ENCODE results near the gene PRODH2. TPM values are rescaled to one million over a fixed set of nuclear protein-coding genes. Genes with fewer than 3 reads are reported as not detected.
"Not testable (repeated sequence)": the region's sequence is repeated elsewhere in the genome, so short reads cannot be mapped to it uniquely, and the experiment has no call there.

The PRODH2 gene
- total RNA-seq, 2 donors from 2014 or later = not detected

DNA sequence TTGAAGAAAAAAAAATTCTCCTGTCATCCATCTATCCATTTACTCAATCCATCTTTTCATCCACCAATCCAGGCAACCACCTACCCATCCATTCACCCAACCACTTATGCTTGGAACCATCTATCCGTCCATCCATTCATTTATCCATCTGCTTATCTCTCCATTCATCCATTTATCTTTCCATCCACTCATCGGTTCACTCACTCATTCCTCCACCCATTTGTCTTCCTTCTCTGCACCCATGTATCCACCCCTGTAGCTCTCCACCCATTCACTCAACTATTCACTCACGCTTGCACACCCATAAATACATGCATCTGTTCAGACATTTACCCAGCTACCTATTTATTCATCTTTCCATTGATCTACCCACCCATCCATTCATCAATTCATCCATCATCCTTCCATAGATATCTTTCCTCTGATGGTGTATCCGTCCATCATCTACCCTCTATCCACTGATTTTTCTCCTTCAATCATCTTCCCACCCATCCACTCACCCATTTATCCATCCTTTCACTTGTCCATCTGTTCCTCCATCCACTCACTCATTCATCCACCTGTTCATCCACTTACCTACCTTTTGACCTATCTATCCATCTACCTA, 30.1 kb upstream of the PRODH2 start:
- no peaks in the 10 kb centered on the region for H3K9me3 ChIP-seq
- H3K36me3 ChIP-seq = no peaks in the 10 kb centered on the region
- no peak overlapping the region for H3K4me3 ChIP-seq
- H3K27ac ChIP-seq = no peak overlapping the region
- peaks cover 16% of the 10 kb centered on the region for H3K27me3 ChIP-seq (replicated peaks; ENCODE audit: insufficient read depth)
- intact Hi-C loops (cut with DNase I) = no loop called here
- TF ChIP-seq POLR2AphosphoS5 (IDR thresholded peaks at IDR 0.05) = no peak
- no peak for TF ChIP-seq POLR2A (IDR thresholded peaks at IDR 0.05)
- TF ChIP-seq, protein P1, sequence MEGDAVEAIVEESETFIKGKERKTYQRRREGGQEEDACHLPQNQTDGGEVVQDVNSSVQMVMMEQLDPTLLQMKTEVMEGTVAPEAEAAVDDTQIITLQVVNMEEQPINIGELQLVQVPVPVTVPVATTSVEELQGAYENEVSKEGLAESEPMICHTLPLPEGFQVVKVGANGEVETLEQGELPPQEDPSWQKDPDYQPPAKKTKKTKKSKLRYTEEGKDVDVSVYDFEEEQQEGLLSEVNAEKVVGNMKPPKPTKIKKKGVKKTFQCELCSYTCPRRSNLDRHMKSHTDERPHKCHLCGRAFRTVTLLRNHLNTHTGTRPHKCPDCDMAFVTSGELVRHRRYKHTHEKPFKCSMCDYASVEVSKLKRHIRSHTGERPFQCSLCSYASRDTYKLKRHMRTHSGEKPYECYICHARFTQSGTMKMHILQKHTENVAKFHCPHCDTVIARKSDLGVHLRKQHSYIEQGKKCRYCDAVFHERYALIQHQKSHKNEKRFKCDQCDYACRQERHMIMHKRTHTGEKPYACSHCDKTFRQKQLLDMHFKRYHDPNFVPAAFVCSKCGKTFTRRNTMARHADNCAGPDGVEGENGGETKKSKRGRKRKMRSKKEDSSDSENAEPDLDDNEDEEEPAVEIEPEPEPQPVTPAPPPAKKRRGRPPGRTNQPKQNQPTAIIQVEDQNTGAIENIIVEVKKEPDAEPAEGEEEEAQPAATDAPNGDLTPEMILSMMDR (IDR thresholded peaks at IDR 0.05) = no peak
- peaks cover 3% of the 10 kb centered on the region for H3K4me1 ChIP-seq (replicated peaks)
- DNase-seq (ENCODE audit: low spot score) = no peak
- WGBS = 85% methylated on average over 4 of the region's 4 CpGs

DNA sequence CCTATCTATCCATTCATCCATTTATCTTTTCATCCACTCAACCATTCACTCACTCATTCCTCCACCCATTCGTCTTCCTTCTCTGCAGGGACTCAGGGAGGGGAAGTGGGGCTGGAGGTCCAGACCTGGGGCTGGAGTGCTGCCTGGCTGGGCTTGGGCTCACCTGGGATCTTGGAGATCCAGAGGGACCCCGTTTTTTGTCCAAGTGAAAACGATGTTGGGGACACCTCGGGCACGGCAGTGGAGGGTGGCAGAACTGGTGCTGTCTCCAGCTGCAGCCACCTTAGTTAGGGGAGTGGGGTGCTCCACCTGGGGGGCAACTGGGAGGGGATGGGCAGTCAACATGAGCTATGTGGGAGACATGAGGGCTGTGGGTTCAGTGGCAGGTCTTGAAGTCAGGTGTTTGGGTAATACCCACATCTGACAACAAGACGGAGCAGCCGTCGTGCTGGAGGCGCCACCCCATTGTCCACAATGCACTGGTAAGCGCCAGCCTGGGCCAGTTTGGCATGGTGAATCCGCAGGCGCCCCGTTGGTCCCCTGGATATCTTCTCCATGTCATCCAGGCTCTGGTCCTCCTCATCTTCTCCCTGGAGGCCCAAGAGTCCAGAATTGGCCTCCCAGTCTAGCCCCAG, 29.4 kb upstream of the PRODH2 start:
- peaks cover 16% of the 10 kb centered on the region for H3K27me3 ChIP-seq (replicated peaks; ENCODE audit: insufficient read depth)
- intact Hi-C loops (cut with DNase I) = no loop called here

DNA sequence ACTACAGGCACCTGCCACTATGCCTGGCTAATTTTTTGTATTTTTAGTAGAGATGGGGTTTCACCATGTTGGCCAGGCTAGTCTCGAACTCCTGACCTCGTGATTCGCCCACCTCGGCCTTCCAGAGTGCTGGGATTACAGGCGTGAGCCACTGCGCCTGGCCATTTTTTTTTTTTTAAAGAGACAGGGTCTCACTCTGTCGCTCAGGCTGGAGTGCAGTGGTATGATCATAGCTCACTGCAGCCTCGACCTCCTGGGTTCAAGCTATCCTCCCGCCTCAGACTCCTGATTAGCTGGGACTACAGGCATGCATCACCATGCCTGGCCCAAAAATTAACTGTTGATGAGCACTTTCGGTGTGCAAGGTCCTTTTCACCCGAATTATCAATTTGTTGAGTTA, 23.5 kb upstream of the PRODH2 start:
- H3K4me3 ChIP-seq; H3K27me3 ChIP-seq (replicated peaks; ENCODE audit: insufficient read depth); H3K4me1 ChIP-seq (replicated peaks); H3K9me3 ChIP-seq; H3K27ac ChIP-seq; H3K36me3 ChIP-seq; intact Hi-C loops (cut with DNase I); DNase-seq (ENCODE audit: low spot score): not testable (repeated sequence)
- WGBS = 53% methylated on average over 11 of the region's 11 CpGs

More for the DNA sequence above, 29.4 kb upstream of the PRODH2 start:
- H3K4me1 ChIP-seq (replicated peaks) = peaks cover 3% of the 10 kb centered on the region
- H3K36me3 ChIP-seq = no peaks in the 10 kb centered on the region
- H3K4me3 ChIP-seq = no peak overlapping the region
- 84% methylated on average over 13 of the region's 13 CpGs for WGBS
- DNase-seq (ENCODE audit: low spot score) = no peak
- TF ChIP-seq POLR2A (IDR thresholded peaks at IDR 0.05) (no peak), POLR2AphosphoS5 (IDR thresholded peaks at IDR 0.05) (no peak)
- TF ChIP-seq, protein P1 (IDR thresholded peaks at IDR 0.05) = no peak
- H3K9me3 ChIP-seq = no peaks in the 10 kb centered on the region
- H3K27ac ChIP-seq = no peak overlapping the region

DNA sequence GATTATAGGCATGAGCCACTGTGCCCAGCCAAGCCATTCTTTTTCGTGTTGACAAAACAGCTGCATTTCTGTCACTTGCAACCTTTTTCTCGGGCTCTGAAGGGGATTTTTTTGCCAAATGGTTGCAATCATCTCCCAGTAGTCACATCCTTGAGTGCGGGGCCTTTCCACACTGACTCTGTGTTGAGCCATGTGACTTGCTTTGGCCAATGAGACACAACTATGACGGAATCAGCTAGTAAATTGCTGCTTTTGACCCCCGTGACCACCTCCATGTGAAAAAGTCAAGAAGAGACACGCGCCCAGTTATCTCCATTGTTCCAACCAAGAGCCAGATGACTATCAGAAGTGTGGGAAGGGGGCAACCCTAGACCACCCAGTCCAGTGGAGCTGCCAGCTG, 21.3 kb upstream of the PRODH2 start:
- Histone ChIP-seq H3K27me3 (replicated peaks; ENCODE audit: insufficient read depth) (no peaks in the 10 kb centered on the region), H3K27ac (no peak overlapping the region), H3K4me3 (no peak overlapping the region), H3K36me3 (no peaks in the 10 kb centered on the region), H3K9me3 (no peaks in the 10 kb centered on the region), H3K4me1 (replicated peaks) (no peaks in the 10 kb centered on the region)
- TF ChIP-seq POLR2AphosphoS5 (IDR thresholded peaks at IDR 0.05) (no peak), POLR2A (IDR thresholded peaks at IDR 0.05) (no peak)
- TF ChIP-seq, protein P1 (IDR thresholded peaks at IDR 0.05) = no peak
- DNase-seq (ENCODE audit: low spot score) = no peak
- 64% methylated on average over 7 of the region's 7 CpGs for WGBS
- intact Hi-C loops (cut with DNase I) = no loop called here

DNA sequence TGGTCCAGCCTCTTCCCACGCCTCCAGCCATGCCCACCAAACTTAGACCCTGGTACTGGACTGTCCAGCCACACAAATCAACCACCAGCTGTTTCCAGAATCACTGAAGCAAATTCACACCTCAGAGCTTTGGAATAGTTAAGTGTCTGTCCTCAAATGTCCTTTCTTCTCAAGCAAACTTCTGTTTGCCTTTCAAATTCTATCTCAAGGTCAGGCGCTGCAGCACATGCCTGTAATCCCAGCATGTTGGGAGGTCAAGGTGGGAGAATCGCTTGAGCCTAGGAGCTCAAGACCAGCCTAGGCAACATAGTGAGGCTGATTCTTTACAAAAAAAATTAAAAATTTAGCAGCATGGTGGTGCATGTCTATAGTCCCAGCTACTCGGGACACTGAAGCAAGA, 19.4 kb upstream of the PRODH2 start:
- WGBS = 74% methylated on average over 4 of the region's 4 CpGs

More for the DNA sequence above, 19.4 kb upstream of the PRODH2 start:
- H3K9me3 ChIP-seq = no peaks in the 10 kb centered on the region
- H3K4me3 ChIP-seq = no peak overlapping the region
- TF ChIP-seq, protein P1 (IDR thresholded peaks at IDR 0.05) = no peak
- TF ChIP-seq POLR2A (IDR thresholded peaks at IDR 0.05) = no peak
- TF ChIP-seq POLR2AphosphoS5 (IDR thresholded peaks at IDR 0.05) = no peak
- no peak for DNase-seq (ENCODE audit: low spot score)
- H3K27ac ChIP-seq = no peak overlapping the region
- no peaks in the 10 kb centered on the region for H3K4me1 ChIP-seq (replicated peaks)
- H3K36me3 ChIP-seq = no peaks in the 10 kb centered on the region
- no peaks in the 10 kb centered on the region for H3K27me3 ChIP-seq (replicated peaks; ENCODE audit: insufficient read depth)
- intact Hi-C loops (cut with DNase I) = no loop called here

All from prostate gland (tissue), 2 donors.